CD4-positive, alpha-beta T cell treated with Interferon gamma for 1 hour (primary cell): Measurements from ENCODE around the gene TCEA3.

Experiments used
- DNase-seq: peaks from one replicate; pipeline ENCODE4 v3.0.0-alpha.2; 2020

TCEA3 gene

GRCh38 chr1:23446661-23447310 is 22.2 kb upstream of the TCEA3 start:
- no peak for DNase-seq

DNA sequence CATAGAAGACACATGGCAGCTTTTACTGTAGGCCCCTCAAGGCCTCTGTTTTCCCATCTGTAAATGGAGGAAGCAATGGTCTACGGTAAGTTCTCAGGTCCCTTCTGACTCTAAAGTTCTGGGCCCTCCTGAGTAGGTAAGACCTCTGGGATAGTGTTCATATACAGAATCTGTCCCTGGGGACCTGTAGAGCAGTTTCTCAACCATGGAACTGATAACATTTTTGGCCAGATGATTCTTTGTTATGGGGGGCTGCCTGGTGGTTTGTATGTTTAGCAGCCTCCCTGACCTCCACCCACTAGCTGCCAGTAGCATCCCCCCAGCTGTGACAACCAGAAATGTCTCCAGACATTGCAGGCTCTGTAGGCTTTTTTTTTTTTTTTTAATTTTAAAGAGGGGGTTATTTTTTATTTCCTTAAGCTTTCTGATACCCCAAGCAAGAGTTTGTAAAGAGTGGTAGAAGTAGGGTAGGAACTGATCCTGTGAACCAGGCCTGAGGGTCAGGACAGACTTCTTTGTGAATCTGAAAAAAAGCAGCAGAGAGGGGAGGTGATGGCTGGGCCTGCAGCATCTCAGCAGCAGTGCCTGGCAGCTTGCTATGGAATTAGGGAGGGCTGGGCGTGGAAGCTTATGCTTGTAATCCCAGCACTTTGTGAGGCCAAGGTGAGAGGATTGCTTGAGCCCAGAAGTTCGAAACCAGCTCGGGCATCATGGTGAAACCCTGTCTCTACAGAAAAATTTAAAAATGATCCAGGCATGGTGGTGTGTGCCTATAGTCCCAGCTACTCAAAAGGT is 20.2 kb upstream of the TCEA3 start:
- DNase-seq, result no peak

DNA sequence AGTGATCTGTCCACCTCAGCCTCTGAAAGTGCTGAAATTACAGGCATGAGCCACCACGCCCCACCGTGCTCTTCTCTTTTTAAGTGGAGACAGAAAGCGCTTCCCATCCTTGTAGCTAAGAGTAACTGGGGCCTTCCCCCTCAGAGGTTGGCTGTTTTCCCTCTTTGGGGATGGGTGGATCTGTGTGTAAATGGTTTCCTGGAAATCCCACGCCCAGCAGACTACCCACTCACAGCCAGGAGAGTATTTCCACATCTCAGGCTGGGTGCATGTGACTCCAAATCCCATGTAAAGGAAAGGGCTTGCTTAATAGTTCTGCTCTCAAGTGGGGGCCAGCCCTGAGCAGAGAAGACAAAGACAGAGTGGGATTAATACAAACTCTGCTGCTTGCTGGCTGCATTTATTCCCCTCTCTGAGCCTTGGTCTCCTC is 19.6 kb upstream of the TCEA3 start:
- no peak for DNase-seq

GRCh38 chr1:23442751-23443150 is 18.2 kb upstream of the TCEA3 start:
- no peak for DNase-seq

- DNase-seq, result no peak
Observed at GRCh38 chr1:23441446-23442148, 17.0 kb upstream of the TCEA3 start.

- DNase-seq, result no peak
Observed at GRCh38 chr1:23438545-23438944, 14.0 kb upstream of the TCEA3 start.

DNA sequence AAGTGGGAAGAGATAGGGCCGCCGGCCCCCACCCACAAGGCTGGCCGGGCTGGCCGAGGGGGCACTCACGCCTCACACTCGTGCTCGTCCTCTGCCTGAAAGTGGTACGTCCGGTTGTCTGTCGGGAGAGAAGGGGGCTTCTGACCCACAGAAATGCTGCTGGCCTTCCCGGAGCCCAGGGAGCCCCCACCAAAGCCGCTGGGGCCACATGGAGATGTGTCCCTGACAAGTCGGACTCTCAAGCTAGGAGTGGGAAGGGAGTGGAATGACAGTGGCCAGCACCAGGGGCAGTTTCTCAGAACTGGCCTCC is 12.8 kb upstream of the TCEA3 start:
- no peak for DNase-seq

DNA sequence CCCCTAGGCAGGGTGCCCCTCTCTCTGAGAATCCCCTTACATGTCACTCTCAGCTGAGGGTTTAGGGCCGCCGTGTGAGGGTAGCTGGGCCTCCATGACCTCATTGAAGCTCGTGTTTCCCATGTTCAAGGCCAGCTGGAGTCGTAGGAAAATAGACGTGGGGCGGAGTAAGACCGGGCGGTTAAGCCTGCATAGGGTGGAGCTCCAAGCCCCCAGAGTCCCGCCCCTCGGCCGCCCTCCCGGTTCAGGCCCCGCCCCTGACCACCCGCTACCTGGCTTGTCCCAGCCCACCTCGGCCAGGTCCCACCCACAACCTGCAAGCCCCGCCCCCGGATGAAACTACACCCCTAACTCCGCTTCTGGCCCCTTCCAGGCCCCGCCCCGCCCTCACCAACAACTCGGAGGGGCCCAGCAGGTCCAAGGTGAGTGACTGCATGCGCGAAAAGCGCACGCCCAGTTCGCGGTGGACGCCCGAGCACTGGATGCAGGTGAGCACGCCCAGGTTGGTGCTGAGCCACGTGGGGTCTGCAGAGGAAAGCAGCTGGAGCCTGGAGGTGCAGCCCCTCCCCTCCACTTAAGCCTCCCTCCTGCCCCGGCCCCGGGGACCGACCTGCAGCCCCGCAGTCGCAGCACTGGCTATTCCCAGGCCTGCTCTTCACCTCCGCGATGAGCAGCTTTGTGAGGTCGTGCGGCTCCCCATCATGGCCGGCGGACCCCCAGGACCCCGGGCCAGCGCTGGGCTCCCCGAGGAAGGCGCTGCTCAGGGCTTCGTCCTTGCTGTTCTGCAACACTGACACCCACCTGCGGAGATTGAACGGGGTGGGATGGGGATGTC is 12.2 kb upstream of the TCEA3 start:
- DNase-seq, result peak; percentile 44

DNA sequence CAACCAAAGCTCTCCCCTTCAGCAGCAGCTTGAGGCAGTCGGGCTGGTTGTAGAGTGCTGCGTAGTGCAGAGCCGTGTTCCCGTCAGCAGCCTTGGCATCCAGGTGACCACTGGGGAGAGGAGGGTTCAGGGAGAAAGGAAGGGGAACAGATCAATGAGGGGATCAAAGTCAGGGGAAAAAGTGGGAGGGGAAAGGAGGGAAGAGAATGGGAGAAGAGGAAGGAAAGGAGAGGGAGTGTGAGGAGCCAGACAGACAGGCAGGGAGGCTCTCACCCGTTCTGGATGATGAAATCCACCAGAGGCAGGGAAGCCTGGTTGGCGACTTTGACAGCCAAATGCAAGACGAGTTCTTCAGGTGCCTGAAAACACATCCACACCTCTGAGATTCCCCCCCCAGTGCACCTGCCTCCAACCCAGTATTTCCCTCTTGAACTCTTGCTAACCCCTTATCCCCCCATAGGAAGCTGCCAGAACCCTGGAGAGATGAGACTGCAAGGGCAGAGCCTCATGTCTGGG is 9.8 kb upstream of the TCEA3 start:
- no peak for DNase-seq

DNA sequence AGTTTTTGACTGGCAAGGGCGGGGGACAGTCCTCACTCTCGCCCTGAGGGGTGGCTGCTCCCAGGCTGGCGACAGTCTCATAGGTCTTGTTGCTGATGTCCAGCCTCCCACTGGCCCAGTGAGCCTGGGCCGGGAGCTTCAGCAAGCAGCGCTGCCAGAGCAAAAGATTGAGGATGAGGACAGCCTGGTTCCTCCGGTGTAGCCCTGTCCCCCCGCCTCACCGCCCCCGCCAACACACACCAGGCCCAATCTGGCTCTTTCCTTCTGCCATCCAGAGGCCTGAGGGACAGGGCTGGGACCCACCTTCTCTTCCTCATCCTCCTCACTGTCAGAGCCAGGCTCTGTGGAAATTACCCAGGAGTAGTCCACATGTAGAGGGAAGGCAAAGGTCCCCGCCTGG is 8.6 kb upstream of the TCEA3 start:
- DNase-seq, result no peak

DNA sequence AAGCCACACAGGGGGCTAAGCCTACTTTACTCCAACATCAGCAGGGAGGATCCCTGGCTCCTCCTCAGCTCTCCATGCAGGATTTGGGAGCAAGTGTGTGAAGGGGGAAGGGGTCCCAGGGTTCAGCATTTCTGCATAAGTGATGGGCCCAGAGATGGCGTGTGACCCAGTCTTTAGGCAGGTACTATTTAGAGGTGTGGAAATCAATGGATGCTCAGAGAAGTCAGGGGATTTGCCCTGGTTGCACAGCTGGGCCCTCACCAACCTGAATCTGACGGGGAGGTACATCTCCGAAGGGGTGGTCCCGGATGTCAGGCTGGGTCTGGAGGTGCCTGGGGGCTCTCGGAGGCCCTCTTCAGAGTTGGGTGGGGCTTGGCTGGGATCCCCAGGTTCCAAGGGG is 6.9 kb upstream of the TCEA3 start:
- no peak for DNase-seq

- DNase-seq, result no peak
Observed at GRCh38 chr1:23430803-23431202, 6.3 kb upstream of the TCEA3 start.

DNA sequence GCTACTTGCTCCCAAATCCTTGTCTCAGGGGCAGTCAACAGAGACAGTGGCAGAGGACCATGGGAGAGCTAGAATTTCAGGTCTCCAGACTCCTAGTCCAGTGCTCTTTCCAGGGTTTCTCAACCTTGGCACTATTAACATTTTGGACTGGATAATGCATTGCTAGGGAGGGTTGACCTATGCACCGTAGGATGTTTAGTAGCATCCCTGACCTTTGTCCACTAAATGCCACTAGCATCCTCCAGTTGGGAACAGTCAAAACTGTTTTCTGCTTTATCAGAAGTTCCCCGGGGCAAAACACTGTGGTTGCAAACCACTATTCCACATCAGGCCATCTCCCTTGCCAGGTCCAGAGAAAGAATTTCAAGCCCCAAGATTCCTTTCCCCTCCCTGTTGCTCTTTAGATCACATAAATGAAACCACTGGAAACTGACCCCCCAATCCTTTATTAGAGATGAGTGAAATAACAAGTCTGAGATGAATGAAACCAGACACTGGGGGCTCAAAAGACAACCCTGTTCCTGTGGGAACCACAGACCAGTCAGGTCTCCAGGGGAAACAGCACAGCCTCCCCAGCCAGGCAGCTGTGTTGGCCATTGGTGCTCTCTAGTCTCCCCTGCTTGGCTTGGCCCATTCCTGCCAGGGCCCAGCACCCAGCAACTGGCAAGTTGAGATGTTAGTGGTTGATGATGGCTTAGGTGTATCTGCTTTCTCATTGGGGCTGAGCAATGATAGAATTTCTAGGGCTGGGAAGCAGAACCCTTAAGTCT is 3.8 kb upstream of the TCEA3 start:
- DNase-seq, result no peak

GRCh38 chr1:23427550-23427949 is 3.0 kb upstream of the TCEA3 start:
- DNase-seq, result no peak

GRCh38 chr1:23426828-23427227 is 2.3 kb upstream of the TCEA3 start:
- DNase-seq, result no peak

- DNase-seq, result no peak
Observed at GRCh38 chr1:23425193-23425494, 596 bp upstream of the TCEA3 start.

GRCh38 chr1:23423415-23424292 is 894 bp downstream of the TCEA3 start:
- no peak for DNase-seq

GRCh38 chr1:23422941-23423340 is 1.6 kb downstream of the TCEA3 start:
- DNase-seq, result no peak

DNA sequence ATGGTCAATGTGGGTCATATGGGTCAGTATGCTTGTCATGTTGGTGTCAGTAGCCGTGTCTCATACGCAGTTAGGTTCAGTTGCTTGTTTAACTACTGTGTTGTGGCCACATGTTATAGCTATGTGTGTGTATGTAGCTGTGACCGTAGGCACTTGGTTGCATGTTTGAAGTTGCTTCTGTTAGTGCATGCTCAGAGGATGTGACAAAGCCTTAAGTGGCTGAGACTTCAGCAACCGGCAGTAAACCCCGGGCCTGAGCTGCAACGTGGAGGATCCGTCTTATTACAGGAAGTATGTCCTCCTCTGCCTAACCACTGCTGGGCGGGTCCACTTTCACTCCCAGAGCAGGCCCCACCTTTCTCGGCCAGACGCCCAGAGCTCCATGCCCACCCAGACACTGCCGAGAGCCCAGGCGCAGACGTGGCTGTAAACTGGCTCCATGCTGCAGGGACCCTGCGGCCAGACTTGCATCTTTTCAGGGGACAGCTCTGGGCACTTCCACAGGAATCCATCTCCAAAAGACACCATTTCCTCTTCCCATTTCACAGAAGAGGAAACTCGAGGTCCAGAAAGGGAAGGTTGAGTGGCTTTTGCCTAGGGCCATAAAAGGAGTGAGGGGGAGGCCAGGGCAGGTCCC is 2.2 kb downstream of the TCEA3 start:
- DNase-seq, result peak; percentile 30

DNA sequence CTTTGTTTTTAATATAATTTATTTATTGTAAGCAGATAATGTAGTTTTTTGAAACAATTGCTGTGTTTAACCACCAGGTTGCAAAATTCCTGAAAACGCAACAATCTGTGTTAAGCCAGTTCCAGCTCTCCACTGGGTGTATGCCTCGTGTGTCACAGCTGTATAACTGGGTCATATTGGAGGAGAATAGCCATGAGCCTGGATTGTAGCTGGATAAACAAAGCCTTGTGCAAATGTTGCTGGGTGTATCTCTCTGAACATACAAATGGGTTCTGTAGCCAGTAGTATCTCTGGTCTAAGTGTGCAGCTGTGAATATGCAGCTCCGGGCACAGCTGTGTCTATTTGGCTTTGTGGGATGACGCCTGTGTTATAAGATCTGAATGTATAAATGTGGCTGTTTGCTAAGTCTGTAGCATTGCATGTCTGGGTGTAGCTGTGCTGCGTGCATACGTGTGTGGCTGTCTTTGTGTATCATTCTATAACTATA is 2.8 kb downstream of the TCEA3 start:
- DNase-seq, result no peak

DNA sequence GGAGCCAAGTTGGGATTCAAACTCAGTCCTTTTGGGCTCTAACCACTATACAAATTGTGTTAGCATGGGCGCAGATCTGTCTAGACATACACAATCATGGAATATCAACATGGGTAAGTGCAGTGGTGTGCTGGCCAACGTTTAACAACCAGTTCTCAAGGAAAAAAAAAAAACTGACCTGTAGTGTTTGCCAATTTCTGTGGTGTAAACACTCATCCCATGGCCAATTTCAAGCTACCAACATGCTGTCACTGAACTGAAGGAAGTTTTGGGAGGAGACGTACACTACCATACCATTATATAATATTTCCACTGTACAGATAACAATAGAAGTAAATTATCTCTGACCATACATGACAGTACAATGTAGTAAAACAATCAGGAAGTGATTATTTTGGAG is 3.2 kb downstream of the TCEA3 start:
- DNase-seq, result no peak
